GM10266 (cell line): Measurements from ENCODE around the gene IFRD2.

Experiments used
- DNase-seq: peaks from one replicate; pipeline ENCODE4 v3.0.0; 2012; ENCODE audit errors: extremely low spot score
- CTCF ChIP-seq: IDR thresholded peaks from 2 replicates; pipeline ENCODE4 v1.5.1; 2012; ENCODE audit warnings: mild to moderate bottlenecking, low read depth; ENCODE audit not compliant: control insufficient read depth, insufficient read depth; ENCODE audit errors: missing control alignments

IFRD2 gene

GRCh38 chr3:50271314-50271936 is 20.8 kb downstream of the IFRD2 start:
- DNase-seq, result no peak
- TF ChIP-seq CTCF, result no peak

GRCh38 chr3:50270422-50271224 is 21.6 kb downstream of the IFRD2 start:
- no peak for TF ChIP-seq CTCF
- DNase-seq, result no peak

- no peak for TF ChIP-seq CTCF
These were observed 22.2 kb downstream of the IFRD2 start for GRCh38 chr3:50269977-50270413.

GRCh38 chr3:50269460-50269859 is 22.8 kb downstream of the IFRD2 start:
- TF ChIP-seq CTCF, result no peak
- no peak for DNase-seq

More at GRCh38 chr3:50269977-50270413, 22.2 kb downstream of the IFRD2 start:
- no peak for DNase-seq

GRCh38 chr3:50268703-50269451 is 23.4 kb downstream of the IFRD2 start, which contains the start of gene SEMA3B:
Gene SEMA3B (plus strand): TSS chr3:50269147. CDS start chr3:50269241, 94 bp downstream.
- DNase-seq, result no peak
- no peak for TF ChIP-seq CTCF

GRCh38 chr3:50268276-50268675 is 24.0 kb downstream of the IFRD2 start:
- no peak for TF ChIP-seq CTCF

More at GRCh38 chr3:50268276-50268675, 24.0 kb downstream of the IFRD2 start:
- DNase-seq, result no peak
